ENCODE measurements around the gene ULK4.
"Not testable (repeated sequence)": the region's sequence is repeated elsewhere in the genome, so short reads cannot be mapped to it uniquely, and the experiment has no call there.

The ULK4 gene

GRCh38 chr3:41845826-41846225 is 116.1 kb downstream of the ULK4 start:
- H3K27ac ChIP-seq, result no peak overlapping the region
- no peak for TF ChIP-seq ZFX (IDR thresholded peaks at IDR 0.05)
- TF ChIP-seq CTCF (conservative IDR thresholded peaks at IDR 0.05), result no peak

- not testable (repeated sequence) for H3K27ac ChIP-seq
These were observed 117.6 kb downstream of the ULK4 start for GRCh38 chr3:41844256-41844655.

GRCh38 chr3:41840936-41841668 is 120.8 kb downstream of the ULK4 start:
- H3K27ac ChIP-seq, result not testable (repeated sequence)

- no peak overlapping the region for H3K27ac ChIP-seq
- TF ChIP-seq ZFX (IDR thresholded peaks at IDR 0.05) (no peak), CTCF (conservative IDR thresholded peaks at IDR 0.05) (no peak)
These were observed 125.4 kb downstream of the ULK4 start for GRCh38 chr3:41836360-41837134.

GRCh38 chr3:41833628-41834027 is 128.3 kb downstream of the ULK4 start:
- no peak overlapping the region for H3K27ac ChIP-seq
- TF ChIP-seq CTCF (conservative IDR thresholded peaks at IDR 0.05) (no peak), ZFX (IDR thresholded peaks at IDR 0.05) (no peak)

- H3K27ac ChIP-seq, result no peak overlapping the region
- TF ChIP-seq CTCF (conservative IDR thresholded peaks at IDR 0.05) (no peak), ZFX (IDR thresholded peaks at IDR 0.05) (no peak)
These were observed 142.7 kb downstream of the ULK4 start for GRCh38 chr3:41819236-41819635.

GRCh38 chr3:41808618-41809017 is 153.3 kb downstream of the ULK4 start:
- no peak overlapping the region for H3K27ac ChIP-seq
- TF ChIP-seq ZFX (IDR thresholded peaks at IDR 0.05) (no peak), CTCF (conservative IDR thresholded peaks at IDR 0.05) (no peak)

- no peak overlapping the region for H3K27ac ChIP-seq
- TF ChIP-seq ZFX (IDR thresholded peaks at IDR 0.05), result no peak
- no peak for TF ChIP-seq CTCF (conservative IDR thresholded peaks at IDR 0.05)
These were observed 153.8 kb downstream of the ULK4 start for GRCh38 chr3:41808152-41808551.

Data from C4-2B (cell line).